Head of caudate nucleus (tissue), 42 donors: ENCODE data around the gene SLC9A3.

Experiments used
- DNase-seq, 42 donors: peaks; one replicate each; pipeline versions ENCODE4 v3.0.0 to v3.0.0-alpha.2; 2020 to 2021; ENCODE audit warnings: mixed read lengths in 7 of 42
- intact Hi-C: fragments of 100-400 bp; cut with DNase I; formaldehyde crosslinking; loops from one replicate; pipeline ENCODE4 v1.15.0; 2022

SLC9A3 gene

GRCh38 chr5:524234-524972 lies at the start of gene SLC9A3:
Gene SLC9A3 (minus strand): TSS chr5:524449.
- no peak for DNase-seq
- intact Hi-C loops: no loop called here

GRCh38 chr5:573976-574375 lies 49.7 kb upstream of the SLC9A3 start:
- DNase-seq: peak in 3 of 42 donors; percentile 0 to 39 (median 24)
- intact Hi-C loops: no loop called here

GRCh38 chr5:573206-573605 lies 49.0 kb upstream of the SLC9A3 start:
- intact Hi-C loops: no loop called here
- no peak for DNase-seq

GRCh38 chr5:572398-573019 lies 48.3 kb upstream of the SLC9A3 start:
- intact Hi-C loops: no loop called here
- peak in 1 of 42 donors; percentile 4 for DNase-seq

GRCh38 chr5:571791-572190 lies 47.5 kb upstream of the SLC9A3 start:
- intact Hi-C loops: no loop called here
- DNase-seq: peak in 3 of 42 donors; percentile 3 to 32 (median 20)

- intact Hi-C loops: no loop called here
- peak in 2 of 42 donors; percentile 2 to 26 for DNase-seq
These were observed 46.6 kb upstream of the SLC9A3 start for GRCh38 chr5:570886-571285.

GRCh38 chr5:570446-570845 lies 46.2 kb upstream of the SLC9A3 start:
- DNase-seq: peak in 2 of 42 donors; percentile 1 to 2
- intact Hi-C loops: no loop called here

GRCh38 chr5:569868-570361 lies 45.7 kb upstream of the SLC9A3 start:
- intact Hi-C loops: no loop called here
- peak in 4 of 42 donors; percentile 3 to 29 (median 14) for DNase-seq

- intact Hi-C loops: no loop called here
- DNase-seq: peak in 4 of 42 donors; percentile 1 to 25 (median 18)
These were observed 45.2 kb upstream of the SLC9A3 start for GRCh38 chr5:569358-569867.

- intact Hi-C loops: no loop called here
These were observed 44.6 kb upstream of the SLC9A3 start for GRCh38 chr5:568809-569208.

GRCh38 chr5:568061-568781 lies 44.0 kb upstream of the SLC9A3 start:
- peak in 6 of 42 donors; percentile 3 to 30 (median 24) for DNase-seq

More at GRCh38 chr5:568809-569208, 44.6 kb upstream of the SLC9A3 start:
- peak in 5 of 42 donors; percentile 1 to 16 (median 13) for DNase-seq

GRCh38 chr5:567664-568060 lies 43.4 kb upstream of the SLC9A3 start:
- intact Hi-C loops: no loop called here
- DNase-seq: peak in 3 of 42 donors; percentile 2 to 28 (median 18)

More at GRCh38 chr5:568061-568781, 44.0 kb upstream of the SLC9A3 start:
- intact Hi-C loops: no loop called here

- DNase-seq: peak in 3 of 42 donors; percentile 11 to 22 (median 22)
These were observed 42.5 kb upstream of the SLC9A3 start for GRCh38 chr5:566636-567309.

GRCh38 chr5:565782-566440 lies 41.7 kb upstream of the SLC9A3 start:
- peak in 6 of 42 donors; percentile 5 to 44 (median 26) for DNase-seq
- intact Hi-C loops: no loop called here

More at GRCh38 chr5:566636-567309, 42.5 kb upstream of the SLC9A3 start:
- intact Hi-C loops: no loop called here

GRCh38 chr5:561408-561807 lies 37.2 kb upstream of the SLC9A3 start:
- DNase-seq: peak in 8 of 42 donors; percentile 3 to 32 (median 20)
- intact Hi-C loops: no loop called here

- DNase-seq: peak in 7 of 42 donors; percentile 3 to 40 (median 15)
- intact Hi-C loops: no loop called here
These were observed 36.5 kb upstream of the SLC9A3 start for GRCh38 chr5:560792-561166.

- peak in 9 of 42 donors; percentile 0 to 38 (median 18) for DNase-seq
These were observed 34.7 kb upstream of the SLC9A3 start for GRCh38 chr5:558871-559503.

GRCh38 chr5:558326-558725 lies 34.1 kb upstream of the SLC9A3 start:
- peak in 11 of 42 donors; percentile 2 to 39 (median 9) for DNase-seq
- intact Hi-C loops: no loop called here

More at GRCh38 chr5:558871-559503, 34.7 kb upstream of the SLC9A3 start:
- intact Hi-C loops: no loop called here
